Endothelial cell of umbilical vein (primary cell): Measurements from ENCODE around the gene IL4R.

ENCODE experiments used
- EZH2 ChIP-seq: IDR thresholded peaks from 2 replicates; pipeline ENCODE4 v1.6.1; 2012; ENCODE audit warnings: borderline replicate concordance, low read depth, mild to moderate bottlenecking, moderate library complexity, low read length, inconsistent platforms; ENCODE audit not compliant: severe bottlenecking
- FOS ChIP-seq: IDR thresholded peaks from 2 replicates; pipeline ENCODE4 v1.6.1; 2011; ENCODE audit warnings: mild to moderate bottlenecking, low read length, moderate library complexity, borderline replicate concordance; ENCODE audit not compliant: insufficient read depth
- JUN ChIP-seq: IDR thresholded peaks from 2 replicates; pipeline ENCODE4 v1.6.1; 2011; ENCODE audit warnings: borderline replicate concordance, low read depth; ENCODE audit not compliant: insufficient read length, insufficient read depth
- MYC ChIP-seq: IDR thresholded peaks from one replicate; pipeline ENCODE4 v1.6.1; 2011; ENCODE audit warnings: mild to moderate bottlenecking, low read depth, low read length
- POLR2A ChIP-seq: IDR thresholded peaks from 2 replicates; pipeline ENCODE4 v1.6.1; 2012; ENCODE audit warnings: low read depth, mild to moderate bottlenecking, control low read depth, low read length
- POLR2AphosphoS5 ChIP-seq: IDR thresholded peaks from 2 replicates; pipeline ENCODE4 v1.6.1; 2012; ENCODE audit warnings: low read depth, mild to moderate bottlenecking, control low read depth, low read length, moderate library complexity; ENCODE audit not compliant: insufficient read depth
- TF ChIP-seq, protein P1 (sequence below), 2 donors: IDR thresholded peaks; 1 replicate in 1 of 2; 2 replicates in 1 of 2; pipeline ENCODE4 v1.5.1; 2011; ENCODE audit warnings: low read length in 2 of 2, mild to moderate bottlenecking in 2 of 2, moderate library complexity in 2 of 2, control low read depth in 1 of 2, inconsistent platforms in 1 of 2, low read depth in 1 of 2; ENCODE audit not compliant: insufficient read depth in 1 of 2; ENCODE audit errors: extremely low read depth in 1 of 2
- TF ChIP-seq, protein P2 (sequence below): IDR thresholded peaks from 2 replicates; pipeline ENCODE4 v1.6.1; 2011; ENCODE audit not compliant: insufficient read depth, insufficient read length

DNA sequence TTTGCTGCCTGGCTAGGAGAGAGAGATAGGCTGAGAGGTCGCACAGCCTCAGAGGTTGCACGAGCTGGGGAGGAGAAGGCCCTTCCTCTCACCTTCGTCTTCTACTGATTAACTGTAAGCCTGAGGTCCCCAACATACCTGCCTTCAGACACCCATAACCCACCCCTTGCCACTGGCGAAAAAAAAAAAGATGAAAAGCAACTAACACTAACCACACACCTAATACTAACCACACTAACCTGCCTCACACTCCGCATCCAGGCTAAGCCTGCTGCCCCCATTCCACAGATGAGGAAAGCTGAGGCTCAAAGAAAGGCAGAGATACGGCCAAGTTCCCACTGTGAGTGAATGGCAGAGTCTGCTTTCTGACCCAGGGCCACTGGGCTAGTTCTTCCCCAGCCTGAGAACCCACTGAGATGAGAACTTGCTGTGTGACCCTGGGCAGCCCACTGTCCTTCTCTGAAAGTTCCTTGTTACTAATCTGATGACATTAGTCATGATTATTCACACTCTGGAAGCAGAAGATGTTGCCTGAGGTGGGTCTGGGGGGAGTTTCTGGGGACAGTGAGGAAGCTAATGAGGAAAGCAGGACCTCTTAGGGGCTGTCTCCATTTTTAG lies 92.8 kb downstream of the IL4R start:
- TF ChIP-seq, protein P1, sequence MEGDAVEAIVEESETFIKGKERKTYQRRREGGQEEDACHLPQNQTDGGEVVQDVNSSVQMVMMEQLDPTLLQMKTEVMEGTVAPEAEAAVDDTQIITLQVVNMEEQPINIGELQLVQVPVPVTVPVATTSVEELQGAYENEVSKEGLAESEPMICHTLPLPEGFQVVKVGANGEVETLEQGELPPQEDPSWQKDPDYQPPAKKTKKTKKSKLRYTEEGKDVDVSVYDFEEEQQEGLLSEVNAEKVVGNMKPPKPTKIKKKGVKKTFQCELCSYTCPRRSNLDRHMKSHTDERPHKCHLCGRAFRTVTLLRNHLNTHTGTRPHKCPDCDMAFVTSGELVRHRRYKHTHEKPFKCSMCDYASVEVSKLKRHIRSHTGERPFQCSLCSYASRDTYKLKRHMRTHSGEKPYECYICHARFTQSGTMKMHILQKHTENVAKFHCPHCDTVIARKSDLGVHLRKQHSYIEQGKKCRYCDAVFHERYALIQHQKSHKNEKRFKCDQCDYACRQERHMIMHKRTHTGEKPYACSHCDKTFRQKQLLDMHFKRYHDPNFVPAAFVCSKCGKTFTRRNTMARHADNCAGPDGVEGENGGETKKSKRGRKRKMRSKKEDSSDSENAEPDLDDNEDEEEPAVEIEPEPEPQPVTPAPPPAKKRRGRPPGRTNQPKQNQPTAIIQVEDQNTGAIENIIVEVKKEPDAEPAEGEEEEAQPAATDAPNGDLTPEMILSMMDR (IDR thresholded peaks at IDR 0.05; ENCODE audit: extremely low read depth in 1 of 2, insufficient read depth in 1 of 2, low read depth in 1 of 2, low read length in 2 of 2): no peak
- TF ChIP-seq POLR2A (no peak), FOS (no peak), POLR2AphosphoS5 (no peak), EZH2 (no peak), JUN (no peak), MYC (no peak)
- TF ChIP-seq, protein P2, sequence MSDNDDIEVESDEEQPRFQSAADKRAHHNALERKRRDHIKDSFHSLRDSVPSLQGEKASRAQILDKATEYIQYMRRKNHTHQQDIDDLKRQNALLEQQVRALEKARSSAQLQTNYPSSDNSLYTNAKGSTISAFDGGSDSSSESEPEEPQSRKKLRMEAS: no peak
